ENCODE results near the gene AGBL4. TPM values are rescaled to one million over a fixed set of nuclear protein-coding genes. Genes with fewer than 3 reads are reported as not detected.

The AGBL4 gene
- total and polyA plus RNA-seq, 2 of the 4 experiments (the other 2 are of a cell fraction): not detected

- Histone ChIP-seq H3K27me3 (ENCODE audit: control insufficient read depth, insufficient read depth, low read length) (no peaks in the 10 kb centered on the region), H2AK5ac (ENCODE audit: low read depth, low read length) (no peak overlapping the region), H4K20me1 (ENCODE audit: insufficient read depth, low read length) (no peaks in the 10 kb centered on the region), H2AFZ (replicated peaks; ENCODE audit: low read length, poor library complexity) (no peak overlapping the region), H3K27ac (ENCODE audit: insufficient read depth, low read length) (no peak overlapping the region), H3K9me3 (ENCODE audit: control insufficient read depth, insufficient read depth, low read length) (peaks cover 24% of the 10 kb centered on the region), H4K5ac (ENCODE audit: low read depth, low read length) (no peak overlapping the region), H4K91ac (ENCODE audit: insufficient read depth, low read depth, low read length) (no peak overlapping the region), H3K4me1 (ENCODE audit: control insufficient read depth, insufficient read depth, low read length) (no peaks in the 10 kb centered on the region), H3K79me1 (ENCODE audit: low read depth in 1 of 2, low read length in 2 of 2) (no peaks in the 10 kb centered on the region), H4K8ac (ENCODE audit: low read depth in 2 of 2, low read length in 2 of 2) (no peak overlapping the region), H3K9me1 (ENCODE audit: insufficient read depth, low read length) (no peaks in the 10 kb centered on the region), H3K36me3 (ENCODE audit: control insufficient read depth, insufficient read depth, low read length) (no peaks in the 10 kb centered on the region), H3K4ac (ENCODE audit: low read depth, low read length) (no peak overlapping the region), H3K4me2 (ENCODE audit: low read depth, low read length) (no peak overlapping the region), H3K56ac (ENCODE audit: extremely low read depth, insufficient read depth, low read length) (no peak overlapping the region), H3K23ac (ENCODE audit: low read depth, low read length) (no peak overlapping the region), H3K9ac (ENCODE audit: low read depth, low read length) (no peak overlapping the region), H3K14ac (replicated peaks; ENCODE audit: low read depth, low read length) (no peak overlapping the region), H3K4me3 (ENCODE audit: insufficient read depth, low read depth, low read length) (no peak overlapping the region), H2BK15ac (ENCODE audit: low read depth, low read length) (no peak overlapping the region), H3K18ac (ENCODE audit: low read depth, low read length) (no peak overlapping the region), H2BK5ac (ENCODE audit: low read depth, low read length, poor library complexity, severe bottlenecking) (no peak overlapping the region), H2BK120ac (ENCODE audit: low read depth, low read length) (no peak overlapping the region), H2BK20ac (ENCODE audit: low read depth, low read length) (no peak overlapping the region), H2AK9ac (replicated peaks; ENCODE audit: low read depth, low read length, poor library complexity) (no peak overlapping the region)
- ATAC-seq (ENCODE audit: low read depth): no peak
- WGBS, 2 experiments (ENCODE audit: extremely low coverage in 2 of 2, insufficient read length in 1 of 2): no CpG with 5 or more reads among the region's 4 CpGs
- no peak for DNase-seq
- in situ Hi-C loops (cut with MboI; ENCODE audit: low sequenced_read_pairs) (no loop called here), dilution Hi-C loops (cut with HindIII; ENCODE audit: low sequenced_read_pairs, unreplicated experiment) (no loop called here), intact Hi-C loops (cut with micrococcal nuclease) (no loop called here)
- TF ChIP-seq MXI1 (IDR thresholded peaks at IDR 0.05; ENCODE audit: borderline replicate concordance, low read depth, low read length): no peak
- TF ChIP-seq CHD1 (IDR thresholded peaks at IDR 0.05; ENCODE audit: low read depth, low read length): no peak
- no peak for TF ChIP-seq CEBPB (IDR thresholded peaks at IDR 0.05; ENCODE audit: low read depth, low read length)
- no peak for TF ChIP-seq POLR2A (IDR thresholded peaks at IDR 0.05; ENCODE audit: low read depth, low read length)
- TF ChIP-seq NFE2L2 (IDR thresholded peaks at IDR 0.05; ENCODE audit: low read depth, low read length): no peak
- TF ChIP-seq CTCF (conservative IDR thresholded peaks at IDR 0.05; ENCODE audit: low read depth, low read length): no peak
- no peak for TF ChIP-seq RCOR1 (IDR thresholded peaks at IDR 0.05; ENCODE audit: insufficient replicate concordance, low read length)
- TF ChIP-seq, protein P1, sequence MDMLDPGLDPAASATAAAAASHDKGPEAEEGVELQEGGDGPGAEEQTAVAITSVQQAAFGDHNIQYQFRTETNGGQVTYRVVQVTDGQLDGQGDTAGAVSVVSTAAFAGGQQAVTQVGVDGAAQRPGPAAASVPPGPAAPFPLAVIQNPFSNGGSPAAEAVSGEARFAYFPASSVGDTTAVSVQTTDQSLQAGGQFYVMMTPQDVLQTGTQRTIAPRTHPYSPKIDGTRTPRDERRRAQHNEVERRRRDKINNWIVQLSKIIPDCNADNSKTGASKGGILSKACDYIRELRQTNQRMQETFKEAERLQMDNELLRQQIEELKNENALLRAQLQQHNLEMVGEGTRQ (IDR thresholded peaks at IDR 0.05; ENCODE audit: low read depth, low read length): no peak
- TF ChIP-seq RAD21 (IDR thresholded peaks at IDR 0.05; ENCODE audit: low read length): no peak
- no peak for TF ChIP-seq FOS (IDR thresholded peaks at IDR 0.05; ENCODE audit: low read depth, low read length)
- TF ChIP-seq ELK1 (IDR thresholded peaks at IDR 0.05; ENCODE audit: borderline replicate concordance, low read depth, low read length): no peak
- no peak for TF ChIP-seq MAFK (IDR thresholded peaks at IDR 0.05; ENCODE audit: low read depth, low read length)
- no peak for TF ChIP-seq BHLHE40 (IDR thresholded peaks at IDR 0.05; ENCODE audit: low read depth, low read length)
- BruUV-seq (replicated peaks): no TSS peak
- CTCF ChIA-PET: no interaction called here
- POLR2A ChIA-PET (ENCODE audit: unreplicated experiment): no interaction called here
Measured at GRCh38 chr1:49293016-49293415, 730.7 kb downstream of the AGBL4 start.
